Erythroblast (primary cell): ENCODE measurements around the gene KRT83.

Experiments
- GATA1 ChIP-seq: IDR thresholded peaks from 2 replicates; pipeline ENCODE4 v1.6.1; 2011; ENCODE audit warnings: low read depth, mild to moderate bottlenecking, control low read depth, low read length, moderate library complexity
- POLR2A ChIP-seq: IDR thresholded peaks from 2 replicates; pipeline ENCODE4 v1.6.1; 2011; ENCODE audit warnings: mild to moderate bottlenecking, low read length

DNA sequence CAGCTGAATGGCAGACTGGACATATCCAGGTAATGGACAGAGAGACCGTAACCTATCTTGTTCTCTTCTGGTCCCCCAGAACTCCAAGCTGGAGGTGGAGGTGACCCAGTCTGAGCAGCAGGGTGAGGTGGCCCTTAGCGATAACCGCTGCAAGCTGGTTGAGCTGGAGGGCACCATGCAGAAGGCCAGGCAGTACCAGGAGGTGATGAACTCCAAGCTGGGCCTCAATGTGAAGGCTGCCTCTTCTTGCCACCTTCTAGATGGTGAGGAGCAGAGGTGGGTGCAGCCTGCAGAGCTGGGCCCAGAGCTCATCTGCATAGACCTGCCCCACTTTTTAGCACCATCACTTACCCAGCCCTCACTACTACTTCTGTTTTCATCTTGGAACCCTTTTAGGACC is 53.9 kb downstream of the KRT83 start:
- TF ChIP-seq POLR2A (no peak), GATA1 (no peak)
